K562 (cell line): ENCODE measurements around the gene ERFL. TPM values are rescaled to one million over a fixed set of nuclear protein-coding genes. Genes with fewer than 3 reads are reported as not detected.

Experiments used
- ASH1L ChIP-seq: fragments of 450-650 bp; IDR thresholded peaks from 2 replicates; pipeline ENCODE4 v1.6.1; 2018; ENCODE audit warnings: borderline replicate concordance, mild to moderate bottlenecking, low read depth; ENCODE audit not compliant: partially characterized antibody
- CCNT2 ChIP-seq: IDR thresholded peaks from 2 replicates; pipeline ENCODE4 v1.6.1; 2011; ENCODE audit warnings: borderline replicate concordance, low read depth, mild to moderate bottlenecking, moderate library complexity, mixed read lengths, low read length; ENCODE audit not compliant: insufficient read length; ENCODE audit errors: extremely low read depth
- MEIS2 ChIP-seq: fragments of 450-650 bp; IDR thresholded peaks from 2 replicates; pipeline ENCODE4 v1.6.1; 2014; ENCODE audit warnings: mild to moderate bottlenecking; ENCODE audit not compliant: partially characterized antibody
- SIN3B ChIP-seq: fragments of 450-650 bp; IDR thresholded peaks from 2 replicates; pipeline ENCODE4 v1.6.1; 2017; ENCODE audit warnings: low read depth, mild to moderate bottlenecking, moderate library complexity
- polyA plus RNA-seq, 8 experiments: library from polyadenylated mRNA; depleted of rRNA in 4 of 8; stranded (reverse) in 5 of 8; unstranded in 3 of 8; fragments of >200 nt; fragmentation: Nextera tagmentation in 2 of 8; fragmentation: Illumina TruSeq in 1 of 8; extraction: Ambion mirVana in 2 of 8; extraction: Trizol in 1 of 8; gene quantifications; 2 replicates each; pipeline versions ENCODE4 v1.2.1 to v1.2.3, GENCODE V29; 2011 to 2014; ENCODE audit warnings: inconsistent platforms in 1 of 8, missing spikeins in 1 of 8
- total RNA-seq, 7 experiments: library from RNA; depleted of rRNA in 6 of 7; stranded (reverse); fragments of >200 nt in 6 of 7; fragmentation: Illumina TruSeq in 2 of 7; extraction: Trizol in 2 of 7; gene quantifications; 2 replicates each; pipeline versions ENCODE4 v1.2.1 to v1.2.3, GENCODE V29; 2011 to 2021; ENCODE audit warnings: low replicate concordance in 1 of 7
- TF ChIP-seq, protein P1 (sequence below): fragments of 200-600 bp; sonication (generic); IDR thresholded peaks from one replicate; pipeline ENCODE4 v1.6.1; 2012; ENCODE audit warnings: mild to moderate bottlenecking, low read depth, low read length, inconsistent platforms
- TF ChIP-seq, protein P2 (sequence below): fragments of 250-450 bp; sonication (Bioruptor Pico); IDR thresholded peaks from 2 replicates; pipeline ENCODE4 v1.8.0; 2021; ENCODE audit warnings: moderate library complexity, mild to moderate bottlenecking, inconsistent platforms
- TF ChIP-seq, protein P3 (sequence below): fragments of 200-800 bp; sonication (Bioruptor generic); IDR thresholded peaks from 2 replicates; pipeline ENCODE4 v1.6.1; 2017; ENCODE audit warnings: missing genetic modification characterization, missing compliant biosample characterization
- TF ChIP-seq, protein P4 (sequence below): fragments of 250-450 bp; sonication (Bioruptor Pico); IDR thresholded peaks from 2 replicates; pipeline ENCODE4 v1.8.0; 2022; ENCODE audit warnings: inconsistent platforms
- TF ChIP-seq, protein P5 (sequence below): sonication (generic); formaldehyde crosslinking; IDR thresholded peaks from 2 replicates; pipeline ENCODE4 v1.8.0; 2022; ENCODE audit warnings: missing genetic modification reagents, mild to moderate bottlenecking, borderline replicate concordance

ERFL gene
- total and polyA plus RNA-seq, 9 of the 15 experiments (the other 6 are each of a cell fraction or from before 2014, with no cell fraction given): 0.07 to 0.75 (median 0.32) TPM; not detected in 4

DNA sequence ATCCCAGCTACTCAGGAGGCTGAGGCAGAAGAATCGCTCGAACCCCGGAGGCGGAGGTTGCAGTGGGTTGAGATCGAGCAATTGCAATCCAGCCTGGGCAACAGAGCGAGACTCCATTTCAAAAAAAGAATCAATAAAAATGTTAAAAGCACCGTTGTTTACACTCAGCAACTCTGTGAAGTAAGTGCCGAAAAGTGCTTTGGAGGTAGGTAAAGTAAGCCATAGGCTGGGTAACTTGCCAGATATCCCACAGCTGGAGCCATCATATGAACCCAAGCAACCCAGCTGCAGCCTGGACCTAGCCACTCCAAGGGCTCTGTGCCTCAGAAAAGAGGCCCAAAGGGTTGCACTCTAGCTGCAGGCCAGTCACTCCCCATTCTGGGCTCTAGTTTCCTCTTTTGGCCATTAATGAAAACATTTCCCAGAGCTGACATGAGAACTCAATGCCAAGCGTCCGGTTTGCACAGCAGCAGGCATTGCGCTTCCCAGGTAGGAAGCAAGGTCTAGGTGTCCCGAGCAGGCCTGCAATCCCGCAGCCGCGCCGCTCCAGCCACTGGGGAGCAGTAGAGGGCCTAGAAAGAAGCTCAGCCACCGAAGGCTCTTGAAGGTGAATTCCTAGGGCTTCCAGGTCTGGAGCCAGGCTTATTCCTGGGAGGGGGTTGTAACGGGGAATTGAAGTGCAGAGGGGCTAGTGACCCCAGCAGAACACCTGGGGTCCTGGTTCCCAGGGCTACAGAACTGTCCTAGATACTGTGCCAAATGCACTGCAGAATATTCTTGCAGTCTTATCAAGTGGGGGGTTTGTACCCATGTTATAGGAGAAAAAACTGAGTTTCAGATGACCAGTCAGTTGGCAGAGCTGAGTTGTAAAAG, 55.2 kb downstream of the ERFL start (continued):
- TF ChIP-seq, protein P1, sequence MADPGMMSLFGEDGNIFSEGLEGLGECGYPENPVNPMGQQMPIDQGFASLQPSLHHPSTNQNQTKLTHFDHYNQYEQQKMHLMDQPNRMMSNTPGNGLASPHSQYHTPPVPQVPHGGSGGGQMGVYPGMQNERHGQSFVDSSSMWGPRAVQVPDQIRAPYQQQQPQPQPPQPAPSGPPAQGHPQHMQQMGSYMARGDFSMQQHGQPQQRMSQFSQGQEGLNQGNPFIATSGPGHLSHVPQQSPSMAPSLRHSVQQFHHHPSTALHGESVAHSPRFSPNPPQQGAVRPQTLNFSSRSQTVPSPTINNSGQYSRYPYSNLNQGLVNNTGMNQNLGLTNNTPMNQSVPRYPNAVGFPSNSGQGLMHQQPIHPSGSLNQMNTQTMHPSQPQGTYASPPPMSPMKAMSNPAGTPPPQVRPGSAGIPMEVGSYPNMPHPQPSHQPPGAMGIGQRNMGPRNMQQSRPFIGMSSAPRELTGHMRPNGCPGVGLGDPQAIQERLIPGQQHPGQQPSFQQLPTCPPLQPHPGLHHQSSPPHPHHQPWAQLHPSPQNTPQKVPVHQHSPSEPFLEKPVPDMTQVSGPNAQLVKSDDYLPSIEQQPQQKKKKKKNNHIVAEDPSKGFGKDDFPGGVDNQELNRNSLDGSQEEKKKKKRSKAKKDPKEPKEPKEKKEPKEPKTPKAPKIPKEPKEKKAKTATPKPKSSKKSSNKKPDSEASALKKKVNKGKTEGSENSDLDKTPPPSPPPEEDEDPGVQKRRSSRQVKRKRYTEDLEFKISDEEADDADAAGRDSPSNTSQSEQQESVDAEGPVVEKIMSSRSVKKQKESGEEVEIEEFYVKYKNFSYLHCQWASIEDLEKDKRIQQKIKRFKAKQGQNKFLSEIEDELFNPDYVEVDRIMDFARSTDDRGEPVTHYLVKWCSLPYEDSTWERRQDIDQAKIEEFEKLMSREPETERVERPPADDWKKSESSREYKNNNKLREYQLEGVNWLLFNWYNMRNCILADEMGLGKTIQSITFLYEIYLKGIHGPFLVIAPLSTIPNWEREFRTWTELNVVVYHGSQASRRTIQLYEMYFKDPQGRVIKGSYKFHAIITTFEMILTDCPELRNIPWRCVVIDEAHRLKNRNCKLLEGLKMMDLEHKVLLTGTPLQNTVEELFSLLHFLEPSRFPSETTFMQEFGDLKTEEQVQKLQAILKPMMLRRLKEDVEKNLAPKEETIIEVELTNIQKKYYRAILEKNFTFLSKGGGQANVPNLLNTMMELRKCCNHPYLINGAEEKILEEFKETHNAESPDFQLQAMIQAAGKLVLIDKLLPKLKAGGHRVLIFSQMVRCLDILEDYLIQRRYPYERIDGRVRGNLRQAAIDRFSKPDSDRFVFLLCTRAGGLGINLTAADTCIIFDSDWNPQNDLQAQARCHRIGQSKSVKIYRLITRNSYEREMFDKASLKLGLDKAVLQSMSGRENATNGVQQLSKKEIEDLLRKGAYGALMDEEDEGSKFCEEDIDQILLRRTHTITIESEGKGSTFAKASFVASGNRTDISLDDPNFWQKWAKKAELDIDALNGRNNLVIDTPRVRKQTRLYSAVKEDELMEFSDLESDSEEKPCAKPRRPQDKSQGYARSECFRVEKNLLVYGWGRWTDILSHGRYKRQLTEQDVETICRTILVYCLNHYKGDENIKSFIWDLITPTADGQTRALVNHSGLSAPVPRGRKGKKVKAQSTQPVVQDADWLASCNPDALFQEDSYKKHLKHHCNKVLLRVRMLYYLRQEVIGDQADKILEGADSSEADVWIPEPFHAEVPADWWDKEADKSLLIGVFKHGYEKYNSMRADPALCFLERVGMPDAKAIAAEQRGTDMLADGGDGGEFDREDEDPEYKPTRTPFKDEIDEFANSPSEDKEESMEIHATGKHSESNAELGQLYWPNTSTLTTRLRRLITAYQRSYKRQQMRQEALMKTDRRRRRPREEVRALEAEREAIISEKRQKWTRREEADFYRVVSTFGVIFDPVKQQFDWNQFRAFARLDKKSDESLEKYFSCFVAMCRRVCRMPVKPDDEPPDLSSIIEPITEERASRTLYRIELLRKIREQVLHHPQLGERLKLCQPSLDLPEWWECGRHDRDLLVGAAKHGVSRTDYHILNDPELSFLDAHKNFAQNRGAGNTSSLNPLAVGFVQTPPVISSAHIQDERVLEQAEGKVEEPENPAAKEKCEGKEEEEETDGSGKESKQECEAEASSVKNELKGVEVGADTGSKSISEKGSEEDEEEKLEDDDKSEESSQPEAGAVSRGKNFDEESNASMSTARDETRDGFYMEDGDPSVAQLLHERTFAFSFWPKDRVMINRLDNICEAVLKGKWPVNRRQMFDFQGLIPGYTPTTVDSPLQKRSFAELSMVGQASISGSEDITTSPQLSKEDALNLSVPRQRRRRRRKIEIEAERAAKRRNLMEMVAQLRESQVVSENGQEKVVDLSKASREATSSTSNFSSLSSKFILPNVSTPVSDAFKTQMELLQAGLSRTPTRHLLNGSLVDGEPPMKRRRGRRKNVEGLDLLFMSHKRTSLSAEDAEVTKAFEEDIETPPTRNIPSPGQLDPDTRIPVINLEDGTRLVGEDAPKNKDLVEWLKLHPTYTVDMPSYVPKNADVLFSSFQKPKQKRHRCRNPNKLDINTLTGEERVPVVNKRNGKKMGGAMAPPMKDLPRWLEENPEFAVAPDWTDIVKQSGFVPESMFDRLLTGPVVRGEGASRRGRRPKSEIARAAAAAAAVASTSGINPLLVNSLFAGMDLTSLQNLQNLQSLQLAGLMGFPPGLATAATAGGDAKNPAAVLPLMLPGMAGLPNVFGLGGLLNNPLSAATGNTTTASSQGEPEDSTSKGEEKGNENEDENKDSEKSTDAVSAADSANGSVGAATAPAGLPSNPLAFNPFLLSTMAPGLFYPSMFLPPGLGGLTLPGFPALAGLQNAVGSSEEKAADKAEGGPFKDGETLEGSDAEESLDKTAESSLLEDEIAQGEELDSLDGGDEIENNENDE: no peak
- no peak for TF ChIP-seq CCNT2
- TF ChIP-seq, protein P2, sequence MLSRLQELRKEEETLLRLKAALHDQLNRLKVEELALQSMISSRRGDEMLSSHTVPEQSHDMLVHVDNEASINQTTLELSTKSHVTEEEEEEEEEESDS (CRISPR knock-in tag): no peak
- TF ChIP-seq ASH1L: no peak
- TF ChIP-seq, protein P3, sequence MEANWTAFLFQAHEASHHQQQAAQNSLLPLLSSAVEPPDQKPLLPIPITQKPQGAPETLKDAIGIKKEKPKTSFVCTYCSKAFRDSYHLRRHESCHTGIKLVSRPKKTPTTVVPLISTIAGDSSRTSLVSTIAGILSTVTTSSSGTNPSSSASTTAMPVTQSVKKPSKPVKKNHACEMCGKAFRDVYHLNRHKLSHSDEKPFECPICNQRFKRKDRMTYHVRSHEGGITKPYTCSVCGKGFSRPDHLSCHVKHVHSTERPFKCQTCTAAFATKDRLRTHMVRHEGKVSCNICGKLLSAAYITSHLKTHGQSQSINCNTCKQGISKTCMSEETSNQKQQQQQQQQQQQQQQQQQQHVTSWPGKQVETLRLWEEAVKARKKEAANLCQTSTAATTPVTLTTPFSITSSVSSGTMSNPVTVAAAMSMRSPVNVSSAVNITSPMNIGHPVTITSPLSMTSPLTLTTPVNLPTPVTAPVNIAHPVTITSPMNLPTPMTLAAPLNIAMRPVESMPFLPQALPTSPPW (CRISPR knock-in tag): no peak
- no peak for TF ChIP-seq MEIS2
- TF ChIP-seq, protein P4, sequence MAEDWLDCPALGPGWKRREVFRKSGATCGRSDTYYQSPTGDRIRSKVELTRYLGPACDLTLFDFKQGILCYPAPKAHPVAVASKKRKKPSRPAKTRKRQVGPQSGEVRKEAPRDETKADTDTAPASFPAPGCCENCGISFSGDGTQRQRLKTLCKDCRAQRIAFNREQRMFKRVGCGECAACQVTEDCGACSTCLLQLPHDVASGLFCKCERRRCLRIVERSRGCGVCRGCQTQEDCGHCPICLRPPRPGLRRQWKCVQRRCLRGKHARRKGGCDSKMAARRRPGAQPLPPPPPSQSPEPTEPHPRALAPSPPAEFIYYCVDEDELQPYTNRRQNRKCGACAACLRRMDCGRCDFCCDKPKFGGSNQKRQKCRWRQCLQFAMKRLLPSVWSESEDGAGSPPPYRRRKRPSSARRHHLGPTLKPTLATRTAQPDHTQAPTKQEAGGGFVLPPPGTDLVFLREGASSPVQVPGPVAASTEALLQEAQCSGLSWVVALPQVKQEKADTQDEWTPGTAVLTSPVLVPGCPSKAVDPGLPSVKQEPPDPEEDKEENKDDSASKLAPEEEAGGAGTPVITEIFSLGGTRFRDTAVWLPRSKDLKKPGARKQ (CRISPR knock-in tag): no peak
- TF ChIP-seq SIN3B: no peak
- TF ChIP-seq, protein P5, sequence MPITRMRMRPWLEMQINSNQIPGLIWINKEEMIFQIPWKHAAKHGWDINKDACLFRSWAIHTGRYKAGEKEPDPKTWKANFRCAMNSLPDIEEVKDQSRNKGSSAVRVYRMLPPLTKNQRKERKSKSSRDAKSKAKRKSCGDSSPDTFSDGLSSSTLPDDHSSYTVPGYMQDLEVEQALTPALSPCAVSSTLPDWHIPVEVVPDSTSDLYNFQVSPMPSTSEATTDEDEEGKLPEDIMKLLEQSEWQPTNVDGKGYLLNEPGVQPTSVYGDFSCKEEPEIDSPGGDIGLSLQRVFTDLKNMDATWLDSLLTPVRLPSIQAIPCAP (CRISPR knock-in tag): no peak
